Lung (tissue), 12 donors: ENCODE data around the gene TCHHL1. TPM values are rescaled to one million over a fixed set of nuclear protein-coding genes. Genes with fewer than 3 reads are reported as not detected.

Experiments
- ATAC-seq: fragments of 200-7000 bp; cut with Tn5 transposase; one replicate; pipeline ENCODE4 v1.9.1; 2020; ENCODE audit warnings: moderate number of reproducible peaks; ENCODE audit not compliant: insufficient read depth, low FRiP score
- DNase-seq, 3 donors: peaks; one replicate each; pipeline ENCODE4 v3.0.0-alpha.2; 2013 to 2017
- H3K27ac ChIP-seq, 2 donors: one replicate each; pipeline ENCODE4 v1.5.1; 2013; ENCODE audit warnings: mild to moderate bottlenecking in 2 of 2, moderate library complexity in 2 of 2, control low read depth in 1 of 2, inconsistent platforms in 1 of 2, low read depth in 1 of 2, low read length in 1 of 2
- H3K27me3 ChIP-seq, 3 donors: one replicate each; pipeline ENCODE4 v1.5.1; 2013; ENCODE audit warnings: low read length in 2 of 3; ENCODE audit not compliant: control insufficient read depth in 3 of 3, insufficient read depth in 3 of 3
- H3K36me3 ChIP-seq, 4 donors: one replicate each; pipeline ENCODE4 v1.5.1; 2013; ENCODE audit warnings: low read length in 4 of 4, mild to moderate bottlenecking in 1 of 4, moderate library complexity in 1 of 4; ENCODE audit not compliant: control insufficient read depth in 4 of 4, insufficient read depth in 4 of 4
- H3K4me1 ChIP-seq, 5 donors: one replicate each; pipeline ENCODE4 v1.5.1; 2013; ENCODE audit warnings: low read length in 5 of 5, mild to moderate bottlenecking in 2 of 5, moderate library complexity in 1 of 5; ENCODE audit not compliant: control insufficient read depth in 5 of 5, insufficient read depth in 5 of 5
- H3K4me3 ChIP-seq: one replicate; pipeline ENCODE4 v1.5.1; 2013; ENCODE audit warnings: mild to moderate bottlenecking, control low read depth, moderate library complexity
- H3K9ac ChIP-seq, 2 donors: one replicate each; pipeline ENCODE4 v1.5.1; 2013; ENCODE audit warnings: low read length in 2 of 2, control low read depth in 1 of 2; ENCODE audit not compliant: insufficient read depth in 1 of 2
- H3K9me3 ChIP-seq, 4 donors: one replicate each; pipeline ENCODE4 v1.5.1; 2013; ENCODE audit warnings: low read length in 3 of 4, mild to moderate bottlenecking in 1 of 4, moderate library complexity in 1 of 4; ENCODE audit not compliant: control insufficient read depth in 4 of 4, insufficient read depth in 3 of 4
- WGBS, 2 donors: extraction: QIAGEN DNeasy Blood & Tissue Kit; methylation state at CpG; one replicate each; pipeline ENCODE4 v1.1.7; 2013; 5-methylcytosine and 5-hydroxymethylcytosine counted together
- polyA plus RNA-seq, 2 donors: library from polyadenylated mRNA; stranded (reverse); fragments of 200-250 nt; gene quantifications; one replicate each; pipeline ENCODE4 v1.2.1, GENCODE V29; 2013
- total RNA-seq, 2 donors: library from RNA; depleted of rRNA in 1 of 2; stranded (reverse); fragments of >200 nt in 1 of 2; gene quantifications; one replicate each; pipeline ENCODE4 v1.2.1, GENCODE V29; 2014 to 2021
- TF ChIP-seq, protein P1 (sequence below): IDR thresholded peaks from 2 replicates; pipeline ENCODE4 v1.5.1; 2012; ENCODE audit warnings: mild to moderate bottlenecking; ENCODE audit errors: control extremely low read depth, extremely low read depth
- donor health status: control.
- donor health status: control.
- donor health status: Bipolar disorder and iron deficiency.
- donor health status: healthy.
- donor health status: DM: yes; HTN: yes; CAD: no.

The TCHHL1 gene
- total and polyA plus RNA-seq, 4 donors, result not detected

DNA sequence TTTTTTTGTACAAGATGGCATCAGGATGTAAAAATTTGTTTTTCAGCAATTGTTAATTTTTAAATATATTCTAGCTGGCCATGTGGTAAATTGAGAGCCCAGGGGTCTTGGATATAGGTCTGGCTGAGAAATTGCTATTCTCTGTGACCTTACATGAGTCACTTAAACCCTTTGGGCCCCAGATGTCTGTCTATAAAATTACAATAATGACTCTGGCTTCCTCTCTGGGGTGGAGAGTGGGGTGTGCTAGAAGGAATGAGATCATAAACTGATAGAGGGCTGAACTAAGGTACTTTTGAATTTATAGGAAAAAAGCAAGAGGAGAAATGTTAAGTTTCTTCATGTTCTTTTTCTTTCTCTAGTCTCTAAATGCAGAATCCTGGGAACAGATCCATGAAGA is 38.8 kb upstream of the TCHHL1 start:
- ATAC-seq, result no peak
- Histone ChIP-seq H3K4me1 (no peaks in the 10 kb centered on the region), H3K27ac (no peak overlapping the region), H3K9ac (no peak overlapping the region), H3K36me3 (no peaks in the 10 kb centered on the region), H3K27me3 (peaks cover 0 to 27% (median 0%) of the 10 kb centered on the region in 3 donors), H3K4me3 (no peak overlapping the region), H3K9me3 (peaks cover 0 to 7% (median 3%) of the 10 kb centered on the region in 4 donors)
- DNase-seq, result no peak
- TF ChIP-seq, protein P1, sequence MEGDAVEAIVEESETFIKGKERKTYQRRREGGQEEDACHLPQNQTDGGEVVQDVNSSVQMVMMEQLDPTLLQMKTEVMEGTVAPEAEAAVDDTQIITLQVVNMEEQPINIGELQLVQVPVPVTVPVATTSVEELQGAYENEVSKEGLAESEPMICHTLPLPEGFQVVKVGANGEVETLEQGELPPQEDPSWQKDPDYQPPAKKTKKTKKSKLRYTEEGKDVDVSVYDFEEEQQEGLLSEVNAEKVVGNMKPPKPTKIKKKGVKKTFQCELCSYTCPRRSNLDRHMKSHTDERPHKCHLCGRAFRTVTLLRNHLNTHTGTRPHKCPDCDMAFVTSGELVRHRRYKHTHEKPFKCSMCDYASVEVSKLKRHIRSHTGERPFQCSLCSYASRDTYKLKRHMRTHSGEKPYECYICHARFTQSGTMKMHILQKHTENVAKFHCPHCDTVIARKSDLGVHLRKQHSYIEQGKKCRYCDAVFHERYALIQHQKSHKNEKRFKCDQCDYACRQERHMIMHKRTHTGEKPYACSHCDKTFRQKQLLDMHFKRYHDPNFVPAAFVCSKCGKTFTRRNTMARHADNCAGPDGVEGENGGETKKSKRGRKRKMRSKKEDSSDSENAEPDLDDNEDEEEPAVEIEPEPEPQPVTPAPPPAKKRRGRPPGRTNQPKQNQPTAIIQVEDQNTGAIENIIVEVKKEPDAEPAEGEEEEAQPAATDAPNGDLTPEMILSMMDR, result no peak

DNA sequence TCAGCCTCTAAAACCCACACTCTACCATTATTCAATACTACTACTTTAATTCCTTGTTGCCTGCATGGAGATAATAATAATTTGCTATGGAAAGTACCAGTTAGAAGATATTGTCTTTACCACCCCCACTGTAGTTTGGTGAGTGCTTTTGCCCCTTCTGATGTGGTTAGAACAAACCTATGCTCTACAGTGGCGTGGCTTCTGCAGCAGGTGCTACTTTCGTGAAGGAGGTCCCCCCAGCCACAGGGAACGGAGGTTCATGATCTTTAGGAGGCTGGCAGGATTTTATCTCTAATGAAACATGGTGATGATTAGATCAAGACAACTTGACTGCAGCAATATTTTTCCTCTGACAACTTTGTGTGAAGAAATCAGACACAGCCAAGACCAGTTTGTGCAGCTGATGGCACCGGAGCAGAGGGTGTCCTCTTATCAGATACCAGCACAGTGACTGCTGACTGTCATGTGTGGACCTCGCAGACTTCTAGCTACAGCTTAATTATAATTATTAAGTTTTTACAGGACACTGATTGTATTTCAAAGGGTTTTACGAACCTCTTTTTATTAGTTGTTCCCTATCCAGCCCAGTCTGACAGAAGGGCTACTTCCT is 37.1 kb upstream of the TCHHL1 start:
- peaks cover 0 to 2% (median 0%) of the 10 kb centered on the region in 4 donors for H3K9me3 ChIP-seq
- H3K9ac ChIP-seq, result no peak overlapping the region
- no peaks in the 10 kb centered on the region for H3K4me1 ChIP-seq
- TF ChIP-seq, protein P1, result no peak
- H3K4me3 ChIP-seq, result no peak overlapping the region
- DNase-seq (no peak), ATAC-seq (no peak)
- WGBS, 2 donors, result 74 to 85% methylated on average over 6 of the region's 6 CpGs
- peaks cover 0 to 37% (median 0%) of the 10 kb centered on the region in 3 donors for H3K27me3 ChIP-seq
- H3K36me3 ChIP-seq, result no peaks in the 10 kb centered on the region
- no peak overlapping the region for H3K27ac ChIP-seq

DNA sequence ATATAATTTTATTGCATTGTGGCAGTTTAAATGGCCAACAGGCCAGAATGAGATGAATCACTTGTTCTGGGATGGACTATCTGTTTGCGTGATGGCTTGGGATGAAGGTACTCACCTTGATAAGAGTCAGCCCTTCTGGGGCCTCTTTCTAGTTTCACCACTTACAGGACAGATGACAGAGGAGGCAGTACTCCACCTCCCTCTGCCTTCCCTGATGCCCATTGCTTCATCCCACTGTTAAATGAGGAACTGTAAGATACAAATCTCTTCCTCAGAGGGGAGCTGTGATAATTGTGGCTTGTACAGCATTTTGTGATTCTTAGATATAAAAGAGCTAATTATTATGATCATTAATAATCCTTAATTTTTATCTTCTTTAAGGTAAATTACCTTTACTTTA is 30.1 kb upstream of the TCHHL1 start:
- H3K4me1 ChIP-seq, result no peaks in the 10 kb centered on the region
- peaks cover 0 to 56% (median 25%) of the 10 kb centered on the region in 3 donors for H3K27me3 ChIP-seq
- 88 to 93% methylated on average over 1 of the region's 1 CpG for WGBS, 2 donors
- H3K27ac ChIP-seq, result no peak overlapping the region
- no peak overlapping the region for H3K9ac ChIP-seq
- no peaks in the 10 kb centered on the region for H3K9me3 ChIP-seq
- H3K36me3 ChIP-seq, result no peaks in the 10 kb centered on the region
- no peak for ATAC-seq
- no peak for DNase-seq
- no peak overlapping the region for H3K4me3 ChIP-seq
- TF ChIP-seq, protein P1, result no peak

DNA sequence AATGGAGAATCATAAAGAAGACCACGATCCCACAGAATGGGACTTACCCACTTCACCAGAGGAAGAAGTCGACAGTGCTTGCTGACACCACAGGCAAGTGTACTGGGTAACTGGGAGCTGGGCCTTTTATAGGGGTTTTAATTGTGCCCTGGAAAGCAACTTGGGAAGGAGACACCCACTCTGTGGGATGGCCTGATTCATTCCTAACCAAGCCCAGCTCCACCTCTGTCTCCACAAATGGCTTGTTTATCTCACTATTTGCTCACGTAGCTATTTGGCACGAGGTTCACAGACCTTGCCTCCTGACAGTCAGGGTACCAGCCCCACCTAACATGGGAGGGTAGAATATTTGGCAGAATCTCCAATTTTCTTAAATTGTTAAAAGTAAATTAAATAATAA is 26.5 kb upstream of the TCHHL1 start, which contains the start of gene TCHH:
Gene TCHH (minus strand): TSS at position 101 of the 400 bp plus-strand sequence. CDS start 1,364 bp downstream, outside the sequence.
- peaks cover 0 to 73% (median 45%) of the 10 kb centered on the region in 3 donors for H3K27me3 ChIP-seq

More for the DNA sequence above, 26.5 kb upstream of the TCHHL1 start, which contains the start of gene TCHH:
- Histone ChIP-seq H3K36me3 (no peaks in the 10 kb centered on the region), H3K4me1 (peaks cover 0 to 25% (median 5%) of the 10 kb centered on the region in 5 donors), H3K9me3 (peaks cover 0 to 9% (median 0%) of the 10 kb centered on the region in 4 donors), H3K9ac (no peak within 1 kb of the TSS), H3K4me3 (no peak within 1 kb of the TSS), H3K27ac (no peak within 1 kb of the TSS)
- DNase-seq, result no peak
- TF ChIP-seq, protein P1, result no peak
- ATAC-seq, result no peak
- 57 to 61% methylated on average over 4 of the region's 4 CpGs for WGBS, 2 donors
